ENCODE results near the gene ZCCHC7. TPM values are rescaled to one million over a fixed set of nuclear protein-coding genes. Genes with fewer than 3 reads are reported as not detected.
A peak's percentile ranks its signal among the peaks of the same experiment; 100 is the strongest.

Gene ZCCHC7
- total and polyA plus RNA-seq, 10 of the 15 experiments (the other 5 are each of a cell fraction or from before 2014, with no cell fraction given): 42.9 to 178 (median 53.3) TPM

GRCh38 chr9:37392272-37392671, 271.9 kb downstream of the ZCCHC7 start:
- H2AFZ ChIP-seq (ENCODE audit: control insufficient read depth, low read depth, low read length): no peak overlapping the region
- no peaks in the 10 kb centered on the region for H3K36me3 ChIP-seq (ENCODE audit: control insufficient read depth in 2 of 2, insufficient read depth in 2 of 2, low read length in 1 of 2)
- no peak overlapping the region for H3K4me2 ChIP-seq (ENCODE audit: control insufficient read depth, insufficient read depth)
- no peak for FAIRE-seq
- H3K9ac ChIP-seq (ENCODE audit: control insufficient read depth, insufficient read depth, low read length): no peak overlapping the region
- H3K79me2 ChIP-seq (ENCODE audit: control insufficient read depth, insufficient read depth, low read length): no peaks in the 10 kb centered on the region
- no peak for DNase-seq (ENCODE audit: low read depth, low spot score)
- H3K27me3 ChIP-seq (replicated peaks in 1 of 2; ENCODE audit: control insufficient read depth in 2 of 2, insufficient read depth in 2 of 2, low read length in 1 of 2): no peaks in the 10 kb centered on the region
- SMC1A ChIA-PET (ENCODE audit: uncharacterized antibody, unreplicated experiment): interaction anchor here (0.7 to 4.2 kb wide), 10 partner anchors 9 to 518 kb away, joined by 3 to 23 read pairs (median 6); no protein-coding TSS in a partner anchor
- BruUV-seq (replicated peaks): no TSS peak
- CTCF ChIA-PET: interaction anchor here (0.7 to 3.9 kb wide), 11 partner anchors 10 to 95 kb away, joined by 3 to 32 read pairs (median 4); no protein-coding TSS in a partner anchor
- ATAC-seq: no peak
- intact Hi-C loops (cut with micrococcal nuclease; ENCODE audit: unreplicated experiment) (no loop called here), in situ Hi-C loops (cut with MboI) (no loop called here)
- 88% methylated on average over 8 of the region's 8 CpGs for WGBS (ENCODE audit: insufficient coverage, insufficient replicate concordance, low lambda C conversion rate, missing lambda C conversion rate)
- RAD21 ChIA-PET (ENCODE audit: unreplicated experiment): interaction anchor here (1.6 to 3.6 kb wide), 3 partner anchors 11 to 88 kb away, joined by 7 to 17 read pairs (median 8); no protein-coding TSS in a partner anchor
- TF ChIP-seq ATF2 (IDR thresholded peaks at IDR 0.05; ENCODE audit: low read length): no peak
- peak; percentile 73 for TF ChIP-seq NFYB (IDR thresholded peaks at IDR 0.05; ENCODE audit: insufficient read depth, low read depth, low read length)
- peak; percentile 50 for TF ChIP-seq USF1 (IDR thresholded peaks at IDR 0.05; ENCODE audit: borderline replicate concordance, extremely low read length, insufficient read depth, low read depth, low read length)
- no peaks in the 10 kb centered on the region for H3K9me3 ChIP-seq (replicated peaks; ENCODE audit: control insufficient read depth, insufficient read depth, low read length)
- POLR2A ChIA-PET: interaction anchor here (1.9 kb wide), 1 partner anchor 10 kb away, joined by 14 read pairs; no protein-coding TSS in a partner anchor
- no peak overlapping the region for H3K27ac ChIP-seq (ENCODE audit: control insufficient read depth, insufficient read depth)
- H3K4me3 ChIP-seq: no peak overlapping the region
- peaks cover 21% of the 10 kb centered on the region for H3K4me1 ChIP-seq (ENCODE audit: control insufficient read depth, insufficient read depth, low read length)
- H4K20me1 ChIP-seq (ENCODE audit: control insufficient read depth, insufficient read depth): no peaks in the 10 kb centered on the region

All from GM12878 (cell line).